HFF-Myc (cell line): ENCODE data around the gene LHPP.

Experiments
- DNase-seq: peaks from one replicate; pipeline ENCODE4 v3.0.0-alpha.2; 2011; ENCODE audit warnings: low read depth; ENCODE audit errors: extremely low read depth
- H3K4me3 ChIP-seq: replicated peaks from 2 replicates; pipeline ENCODE4 v1.5.1; 2011; ENCODE audit warnings: low read depth, mild to moderate bottlenecking, control low read depth, low read length
- CTCF ChIP-seq: IDR thresholded peaks from 2 replicates; pipeline ENCODE4 v1.5.1; 2012; ENCODE audit warnings: mild to moderate bottlenecking, low read depth, low read length, control low read depth; ENCODE audit errors: missing control alignments

The LHPP gene

GRCh38 chr10:124614003-124614659 lies 152.5 kb downstream of the LHPP start:
- DNase-seq: no peak
- TF ChIP-seq CTCF: no peak
- H3K4me3 ChIP-seq: no peak overlapping the region

GRCh38 chr10:124615259-124615658 lies 153.6 kb downstream of the LHPP start:
- no peak for TF ChIP-seq CTCF
- H3K4me3 ChIP-seq: no peak overlapping the region
- DNase-seq: no peak

GRCh38 chr10:124616040-124616835 lies 154.6 kb downstream of the LHPP start:
- no peak overlapping the region for H3K4me3 ChIP-seq
- no peak for DNase-seq
- no peak for TF ChIP-seq CTCF

GRCh38 chr10:124616836-124617130 lies 155.2 kb downstream of the LHPP start:
- TF ChIP-seq CTCF: no peak
- H3K4me3 ChIP-seq: no peak overlapping the region
- no peak for DNase-seq

GRCh38 chr10:124618470-124619073 lies 156.9 kb downstream of the LHPP start:
- H3K4me3 ChIP-seq: no peak overlapping the region
- DNase-seq: no peak
- TF ChIP-seq CTCF: no peak

GRCh38 chr10:124619195-124619594 lies 157.6 kb downstream of the LHPP start:
- DNase-seq: no peak
- no peak overlapping the region for H3K4me3 ChIP-seq
- TF ChIP-seq CTCF: no peak
